HEK293T (cell line): ENCODE data around the gene ANKRD29.
"Not testable (repeated sequence)": the region's sequence is repeated elsewhere in the genome, so short reads cannot be mapped to it uniquely, and the experiment has no call there.

Experiments
- BHLHE40 ChIP-seq: fragments of 450-650 bp; IDR thresholded peaks from 2 replicates; pipeline ENCODE4 v1.6.1; 2016; ENCODE audit warnings: mild to moderate bottlenecking, moderate library complexity, borderline replicate concordance
- FOXM1 ChIP-seq: fragments of 450-650 bp; IDR thresholded peaks from 2 replicates; pipeline ENCODE4 v1.6.1; 2017; ENCODE audit warnings: mild to moderate bottlenecking, borderline replicate concordance
- LEF1 ChIP-seq: fragments of 450-650 bp; IDR thresholded peaks from 2 replicates; pipeline ENCODE4 v1.6.1; 2017; ENCODE audit warnings: mild to moderate bottlenecking, borderline replicate concordance
- SP1 ChIP-seq: fragments of 450-650 bp; IDR thresholded peaks from 2 replicates; pipeline ENCODE4 v1.6.1; 2017
- SUZ12 ChIP-seq: fragments of 450-650 bp; IDR thresholded peaks from 2 replicates; pipeline ENCODE4 v1.6.1; 2016; ENCODE audit warnings: mild to moderate bottlenecking
- ZNF384 ChIP-seq: fragments of 450-650 bp; IDR thresholded peaks from 2 replicates; pipeline ENCODE4 v1.6.1; 2016
- TF ChIP-seq, protein P1 (sequence below): fragments of 450-650 bp; IDR thresholded peaks from 2 replicates; pipeline ENCODE4 v1.6.1; 2016

DNA sequence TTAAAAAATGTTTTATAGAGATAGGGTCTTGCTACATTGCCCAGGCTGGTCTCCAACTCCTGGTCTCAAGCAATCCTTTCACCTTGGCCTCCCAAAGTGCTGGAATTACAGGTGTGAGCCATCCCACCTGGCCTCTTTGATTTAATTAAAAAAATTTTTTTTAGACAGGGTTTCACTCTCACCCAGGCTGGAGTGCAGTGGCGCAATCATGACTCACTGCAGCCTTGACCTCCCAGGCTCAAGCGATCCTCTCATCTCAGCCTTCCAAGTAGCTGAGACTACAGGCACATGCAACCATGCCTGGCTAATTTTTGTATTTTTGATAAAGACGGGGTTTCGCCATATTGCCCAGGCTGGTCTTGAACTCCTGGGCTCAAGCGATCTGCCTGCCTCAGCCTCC lies 26.3 kb downstream of the ANKRD29 start:
- TF ChIP-seq BHLHE40, LEF1, SUZ12, ZNF384, SP1, FOXM1: not testable (repeated sequence)
- TF ChIP-seq, protein P1, sequence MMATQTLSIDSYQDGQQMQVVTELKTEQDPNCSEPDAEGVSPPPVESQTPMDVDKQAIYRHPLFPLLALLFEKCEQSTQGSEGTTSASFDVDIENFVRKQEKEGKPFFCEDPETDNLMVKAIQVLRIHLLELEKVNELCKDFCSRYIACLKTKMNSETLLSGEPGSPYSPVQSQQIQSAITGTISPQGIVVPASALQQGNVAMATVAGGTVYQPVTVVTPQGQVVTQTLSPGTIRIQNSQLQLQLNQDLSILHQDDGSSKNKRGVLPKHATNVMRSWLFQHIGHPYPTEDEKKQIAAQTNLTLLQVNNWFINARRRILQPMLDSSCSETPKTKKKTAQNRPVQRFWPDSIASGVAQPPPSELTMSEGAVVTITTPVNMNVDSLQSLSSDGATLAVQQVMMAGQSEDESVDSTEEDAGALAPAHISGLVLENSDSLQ: not testable (repeated sequence)
